Pancreas (tissue), 10 donors: ENCODE measurements around the gene ANGPTL1. TPM values are rescaled to one million over a fixed set of nuclear protein-coding genes. Genes with fewer than 3 reads are reported as not detected.

Experiments
- ATAC-seq, 4 donors: fragments of 200-7000 bp; cut with Tn5 transposase; one replicate each; pipeline versions ENCODE4 v1.8.0 to v1.9.1; 2020; ENCODE audit warnings: mild to moderate bottlenecking in 4 of 4, moderate library complexity in 4 of 4
- DNase-seq, 6 donors: peaks; one replicate each; pipeline ENCODE4 v3.0.0-alpha.2; 2020
- FAIRE-seq: peaks from 2 replicates; lab custom pipeline; 2012; peaks lifted over from hg19 to GRCh38; lab: Jason Lieb, UNC
- H3K27ac ChIP-seq, 4 donors: fragments of 200-600 bp; sonication (generic); 1 replicate in 3 of 4; 2 replicates in 1 of 4; pipeline versions ENCODE4 v1.5.0 to v1.8.0; 2020
- H3K27me3 ChIP-seq, 4 donors: fragments of 200-600 bp; one replicate each; pipeline ENCODE4 v1.8.0; 2021
- H3K36me3 ChIP-seq, 3 donors: fragments of 200-600 bp; sonication (generic) in 1 of 3; one replicate each; pipeline versions ENCODE4 v1.5.0 to v1.8.0; 2020 to 2021
- H3K4me1 ChIP-seq, 3 donors: fragments of 200-600 bp; one replicate each; pipeline ENCODE4 v1.8.0; 2021
- H3K4me3 ChIP-seq, 4 donors: fragments of 200-600 bp; sonication (generic) in 2 of 4; one replicate each; pipeline versions ENCODE4 v1.5.0 to v1.8.0; 2020 to 2021
- H3K9me3 ChIP-seq, 4 donors: fragments of 200-600 bp; one replicate each; pipeline ENCODE4 v1.8.0; 2021
- WGBS, 2 donors: extraction: QIAGEN DNeasy Blood & Tissue Kit; methylation state at CpG; one replicate each; pipeline ENCODE4 v1.1.7; 2013; 5-methylcytosine and 5-hydroxymethylcytosine counted together
- intact Hi-C, 3 donors: fragments of 100-400 bp; cut with DNase I; formaldehyde crosslinking; loops; one replicate each; pipeline versions ENCODE4 v1.11.1 to v1.14.2; 2022
- polyA plus RNA-seq, 2 donors: library from polyadenylated mRNA; stranded (reverse); fragments of 200-250 nt; gene quantifications; one replicate each; pipeline ENCODE4 v1.2.3, GENCODE V29; 2013
- total RNA-seq, 6 donors: library from RNA; stranded (reverse); fragmentation: NEBNext Ultra II Directional in 4 of 6; extraction: Animal tissue kit (Norgen Biotek cat#: 25700) in 4 of 6; gene quantifications; one replicate each; pipeline versions ENCODE4 v1.2.1 to v1.2.4, GENCODE V29; 2021 to 2023
- TF ChIP-seq, protein P1 (sequence below), 4 donors: fragments of 200-600 bp; sonication (generic) in 3 of 4; IDR thresholded peaks; one replicate each; pipeline versions ENCODE4 v1.5.0 to v1.8.0; 2021; ENCODE audit warnings: antibody characterized with exemption in 4 of 4
- donor health status: healthy with polysubstance abuse.
- donor health status: DM: no; HTN: no; CAD: no; lungs with moderate emphysema.
- donor health status: DM: no; HTN: no; CAD: no.
- donor health status: control.
- donor health status: control.
- donor health status: Bipolar disorder and iron deficiency.
- donor health status: DM: yes; HTN: yes; CAD: no.
- donor health status: DM: no; HTN: no; CAD: no.
- donor health status: DM: no; HTN: no; CAD: no.
- donor health status: DM: yes; HTN: yes; CAD: no.

Gene ANGPTL1, protein sequence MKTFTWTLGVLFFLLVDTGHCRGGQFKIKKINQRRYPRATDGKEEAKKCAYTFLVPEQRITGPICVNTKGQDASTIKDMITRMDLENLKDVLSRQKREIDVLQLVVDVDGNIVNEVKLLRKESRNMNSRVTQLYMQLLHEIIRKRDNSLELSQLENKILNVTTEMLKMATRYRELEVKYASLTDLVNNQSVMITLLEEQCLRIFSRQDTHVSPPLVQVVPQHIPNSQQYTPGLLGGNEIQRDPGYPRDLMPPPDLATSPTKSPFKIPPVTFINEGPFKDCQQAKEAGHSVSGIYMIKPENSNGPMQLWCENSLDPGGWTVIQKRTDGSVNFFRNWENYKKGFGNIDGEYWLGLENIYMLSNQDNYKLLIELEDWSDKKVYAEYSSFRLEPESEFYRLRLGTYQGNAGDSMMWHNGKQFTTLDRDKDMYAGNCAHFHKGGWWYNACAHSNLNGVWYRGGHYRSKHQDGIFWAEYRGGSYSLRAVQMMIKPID
- total RNA-seq = 10 to 100 TPM in 1 of 6 donors, 1 to 10 TPM in 5; 2.9 to 10.1 (median 4.6) TPM
- polyA plus RNA-seq = 1 to 10 TPM; 2.5 to 9.5 TPM

DNA sequence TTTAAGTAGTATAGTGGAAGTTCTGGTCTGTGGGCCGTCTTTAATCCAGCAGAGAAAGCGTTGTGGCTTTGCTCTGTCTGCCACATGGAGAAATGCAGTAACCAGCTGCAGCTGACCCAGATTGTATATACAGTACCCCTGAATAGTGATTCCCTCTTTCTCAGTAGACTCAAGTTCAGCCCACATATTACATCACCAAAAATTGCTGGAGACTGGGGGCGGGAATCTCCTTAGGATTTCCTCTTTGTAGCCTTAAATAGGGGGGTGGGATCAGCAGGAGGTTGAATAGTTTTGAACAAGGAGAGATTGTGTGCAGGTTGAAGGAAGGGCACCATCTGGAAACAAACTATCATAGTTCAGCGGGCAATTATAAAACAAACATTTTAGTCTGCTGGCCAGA, at the start of gene ANGPTL1:
TSS of gene ANGPTL1 (minus strand) at position 134 of the 400 bp plus-strand sequence. CDS start 5,301 bp downstream, outside the sequence.
- intact Hi-C loops = no loop called here
- Histone ChIP-seq H3K27me3 (no peaks in the 10 kb centered on the region), H3K9me3 (no peaks in the 10 kb centered on the region), H3K4me1 (peaks cover 13 to 28% (median 16%) of the 10 kb centered on the region in 3 donors), H3K4me3 (peak within 1 kb of the TSS in 3 of 4 donors; percentile 5 to 20 (median 6)), H3K27ac (peak within 1 kb of the TSS; percentile 2 to 62 (median 55)), H3K36me3 (no peaks in the 10 kb centered on the region)
- TF ChIP-seq, protein P1, sequence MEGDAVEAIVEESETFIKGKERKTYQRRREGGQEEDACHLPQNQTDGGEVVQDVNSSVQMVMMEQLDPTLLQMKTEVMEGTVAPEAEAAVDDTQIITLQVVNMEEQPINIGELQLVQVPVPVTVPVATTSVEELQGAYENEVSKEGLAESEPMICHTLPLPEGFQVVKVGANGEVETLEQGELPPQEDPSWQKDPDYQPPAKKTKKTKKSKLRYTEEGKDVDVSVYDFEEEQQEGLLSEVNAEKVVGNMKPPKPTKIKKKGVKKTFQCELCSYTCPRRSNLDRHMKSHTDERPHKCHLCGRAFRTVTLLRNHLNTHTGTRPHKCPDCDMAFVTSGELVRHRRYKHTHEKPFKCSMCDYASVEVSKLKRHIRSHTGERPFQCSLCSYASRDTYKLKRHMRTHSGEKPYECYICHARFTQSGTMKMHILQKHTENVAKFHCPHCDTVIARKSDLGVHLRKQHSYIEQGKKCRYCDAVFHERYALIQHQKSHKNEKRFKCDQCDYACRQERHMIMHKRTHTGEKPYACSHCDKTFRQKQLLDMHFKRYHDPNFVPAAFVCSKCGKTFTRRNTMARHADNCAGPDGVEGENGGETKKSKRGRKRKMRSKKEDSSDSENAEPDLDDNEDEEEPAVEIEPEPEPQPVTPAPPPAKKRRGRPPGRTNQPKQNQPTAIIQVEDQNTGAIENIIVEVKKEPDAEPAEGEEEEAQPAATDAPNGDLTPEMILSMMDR (IDR thresholded peaks at IDR 0.05) = no peak
- WGBS, 2 donors = 13 to 20% methylated on average over 4 of the region's 4 CpGs
- peak in 3 of 4 donors; percentile 36 to 60 (median 54) for ATAC-seq
- FAIRE-seq = no peak
- DNase-seq = peak in 1 of 6 donors; percentile 13

DNA sequence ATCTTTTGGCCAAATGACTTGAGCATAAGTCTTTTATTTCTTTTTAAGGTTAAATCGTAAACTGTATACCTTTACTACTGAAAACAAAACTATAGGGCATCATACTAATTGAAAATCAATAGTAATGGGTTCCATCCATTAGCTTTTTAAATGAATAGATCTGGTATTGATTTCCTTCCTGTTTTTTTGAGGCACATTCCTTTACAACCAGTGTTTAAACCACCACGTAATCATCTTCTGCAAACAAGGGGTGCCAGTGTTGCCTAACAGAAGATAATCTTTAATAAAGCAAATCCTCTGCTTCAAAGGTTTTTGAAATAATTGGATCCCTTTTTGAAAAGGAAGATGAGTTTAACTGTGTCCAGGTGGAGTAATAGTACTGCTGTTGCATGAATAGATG, 48.7 kb upstream of the ANGPTL1 start:
- no peaks in the 10 kb centered on the region for H3K36me3 ChIP-seq
- H3K4me1 ChIP-seq = peaks cover 0 to 15% (median 14%) of the 10 kb centered on the region in 3 donors
- no peak for FAIRE-seq
- WGBS, 2 donors = 65 to 73% methylated on average over 2 of the region's 2 CpGs
- DNase-seq = no peak
- H3K4me3 ChIP-seq = no peak overlapping the region
- H3K27ac ChIP-seq = peak overlapping the region in 1 of 4 donors; percentile 12
- no peaks in the 10 kb centered on the region for H3K9me3 ChIP-seq
- intact Hi-C loops = no loop called here
- TF ChIP-seq, protein P1 (IDR thresholded peaks at IDR 0.05) = no peak
- no peaks in the 10 kb centered on the region for H3K27me3 ChIP-seq
- no peak for ATAC-seq

DNA sequence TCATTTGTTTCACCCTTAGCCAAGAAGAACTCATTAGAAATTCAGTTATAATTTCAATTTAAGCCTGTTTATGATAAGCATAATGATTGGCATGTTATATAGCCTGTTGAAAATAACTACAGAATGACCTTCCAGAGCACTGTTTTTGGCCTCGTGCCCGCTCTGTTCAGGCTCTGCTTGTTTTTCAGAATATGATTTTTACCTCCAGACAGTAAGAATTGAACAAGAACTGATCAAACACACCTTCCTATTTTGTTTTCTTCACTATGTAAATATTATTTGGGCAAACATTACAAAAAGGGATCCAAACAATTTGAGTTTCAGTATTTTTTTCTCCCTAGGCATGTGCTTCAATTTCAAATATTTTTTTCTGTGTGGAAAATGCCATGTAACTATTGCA, 48.1 kb upstream of the ANGPTL1 start:
- TF ChIP-seq, protein P1 (IDR thresholded peaks at IDR 0.05) = no peak
- H3K27ac ChIP-seq = peak overlapping the region in 1 of 4 donors; percentile 12
- H3K9me3 ChIP-seq = no peaks in the 10 kb centered on the region
- DNase-seq = peak in 5 of 6 donors; percentile 36 to 76 (median 60)
- no peak overlapping the region for H3K4me3 ChIP-seq
- no peaks in the 10 kb centered on the region for H3K36me3 ChIP-seq
- ATAC-seq = peak in 2 of 4 donors; percentile 58 to 72
- H3K4me1 ChIP-seq = peaks cover 0 to 15% (median 14%) of the 10 kb centered on the region in 3 donors
- no peak for FAIRE-seq
- WGBS, 2 donors = 15 to 22% methylated on average over 2 of the region's 2 CpGs
- H3K27me3 ChIP-seq = no peaks in the 10 kb centered on the region
- intact Hi-C loops = no loop called here

DNA sequence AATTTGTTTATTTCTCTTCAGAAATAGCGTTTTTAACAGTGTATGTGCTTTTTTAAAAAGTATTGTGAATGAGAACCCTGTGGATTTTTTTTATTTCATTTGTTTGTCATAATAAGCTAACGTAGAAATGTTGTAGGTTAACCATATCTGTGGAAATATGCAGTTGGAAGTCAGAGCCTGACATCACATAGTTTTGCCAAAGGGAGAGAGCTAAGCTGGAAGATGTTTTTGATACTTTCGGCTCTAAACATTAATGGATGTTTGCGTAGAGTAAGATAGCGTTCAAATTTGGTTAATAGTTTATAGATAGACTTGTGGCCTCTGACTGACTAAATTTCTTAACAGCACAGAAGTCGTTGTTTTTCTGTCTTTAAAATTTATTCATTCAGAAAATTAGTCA, 47.4 kb upstream of the ANGPTL1 start:
- H3K9me3 ChIP-seq = no peaks in the 10 kb centered on the region
- H3K27me3 ChIP-seq = no peaks in the 10 kb centered on the region
- no peak overlapping the region for H3K4me3 ChIP-seq
- H3K36me3 ChIP-seq = no peaks in the 10 kb centered on the region
- H3K4me1 ChIP-seq = peaks cover 0 to 15% (median 14%) of the 10 kb centered on the region in 3 donors
- no peak for DNase-seq
- TF ChIP-seq, protein P1 (IDR thresholded peaks at IDR 0.05) = no peak
- no peak for ATAC-seq
- H3K27ac ChIP-seq = peak overlapping the region in 1 of 4 donors; percentile 28
- intact Hi-C loops = no loop called here
- peak; percentile 53 for FAIRE-seq
- 27 to 28% methylated on average over 6 of the region's 6 CpGs for WGBS, 2 donors
